ENCODE data around the gene TOP3A. TPM values are rescaled to one million over a fixed set of nuclear protein-coding genes. Genes with fewer than 3 reads are reported as not detected.
A peak's percentile ranks its signal among the peaks of the same experiment; 100 is the strongest.

Gene TOP3A
- total RNA-seq, 2 donors from 2014 or later, result 27.2 to 45.4 TPM

DNA sequence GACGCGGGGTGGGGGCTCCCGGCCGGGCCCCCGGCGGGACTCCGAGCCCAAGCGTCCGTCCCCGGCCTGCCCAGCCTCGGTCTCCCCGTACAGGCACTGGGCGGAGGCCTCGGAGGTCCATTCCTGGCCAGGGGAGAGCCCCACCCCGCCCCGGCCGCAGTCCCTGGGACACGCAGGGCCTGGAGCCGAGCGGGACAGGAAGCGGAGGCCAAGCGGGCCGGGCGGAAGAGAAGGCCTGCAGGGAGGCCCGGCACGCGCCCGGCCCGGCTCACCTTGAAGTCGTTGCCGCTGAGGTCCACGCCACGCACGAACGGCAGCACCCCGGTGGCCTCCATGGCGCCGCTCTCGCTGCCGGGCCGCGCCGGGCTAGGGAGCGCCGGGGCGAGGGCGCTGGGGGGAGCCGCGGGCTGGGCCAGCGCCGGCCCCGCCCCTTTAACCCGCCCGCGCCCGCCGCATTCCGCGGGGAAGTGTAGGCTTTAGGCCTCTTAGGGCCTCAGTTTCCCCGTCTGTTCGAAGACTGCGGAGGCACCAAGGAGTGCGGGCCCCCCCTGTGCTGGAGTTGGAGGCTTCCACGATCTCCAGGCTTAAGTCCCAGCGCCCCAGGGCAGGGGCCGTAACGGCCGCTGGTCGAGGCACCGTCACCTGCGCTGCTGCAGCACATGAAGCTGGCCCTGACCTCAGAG is 56.3 kb downstream of the TOP3A start, which contains the start of gene FLII:
Gene FLII (minus strand): TSS at position 383 of the 683 bp plus-strand sequence. CDS start 48 bp downstream, at position 335.
- Histone ChIP-seq H3K36me3 (peaks cover 17% of the 10 kb centered on the region), H3K4me1 (peaks cover 19% of the 10 kb centered on the region), H3K9me3 (no peaks in the 10 kb centered on the region), H3K27me3 (no peaks in the 10 kb centered on the region), H3K9ac (ENCODE audit: low read depth in 2 of 2, low read length in 2 of 2) (peak within 1 kb of the TSS; percentile 90 to 99), H3K27ac (peak within 1 kb of the TSS; percentile 99), H3K4me3 (peak within 1 kb of the TSS; percentile 100)
- peak; percentile 68 for DNase-seq
- intact Hi-C loops (cut with DNase I), result no loop called here
- TF ChIP-seq, protein P1, sequence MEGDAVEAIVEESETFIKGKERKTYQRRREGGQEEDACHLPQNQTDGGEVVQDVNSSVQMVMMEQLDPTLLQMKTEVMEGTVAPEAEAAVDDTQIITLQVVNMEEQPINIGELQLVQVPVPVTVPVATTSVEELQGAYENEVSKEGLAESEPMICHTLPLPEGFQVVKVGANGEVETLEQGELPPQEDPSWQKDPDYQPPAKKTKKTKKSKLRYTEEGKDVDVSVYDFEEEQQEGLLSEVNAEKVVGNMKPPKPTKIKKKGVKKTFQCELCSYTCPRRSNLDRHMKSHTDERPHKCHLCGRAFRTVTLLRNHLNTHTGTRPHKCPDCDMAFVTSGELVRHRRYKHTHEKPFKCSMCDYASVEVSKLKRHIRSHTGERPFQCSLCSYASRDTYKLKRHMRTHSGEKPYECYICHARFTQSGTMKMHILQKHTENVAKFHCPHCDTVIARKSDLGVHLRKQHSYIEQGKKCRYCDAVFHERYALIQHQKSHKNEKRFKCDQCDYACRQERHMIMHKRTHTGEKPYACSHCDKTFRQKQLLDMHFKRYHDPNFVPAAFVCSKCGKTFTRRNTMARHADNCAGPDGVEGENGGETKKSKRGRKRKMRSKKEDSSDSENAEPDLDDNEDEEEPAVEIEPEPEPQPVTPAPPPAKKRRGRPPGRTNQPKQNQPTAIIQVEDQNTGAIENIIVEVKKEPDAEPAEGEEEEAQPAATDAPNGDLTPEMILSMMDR (IDR thresholded peaks at IDR 0.05), result no peak

DNA sequence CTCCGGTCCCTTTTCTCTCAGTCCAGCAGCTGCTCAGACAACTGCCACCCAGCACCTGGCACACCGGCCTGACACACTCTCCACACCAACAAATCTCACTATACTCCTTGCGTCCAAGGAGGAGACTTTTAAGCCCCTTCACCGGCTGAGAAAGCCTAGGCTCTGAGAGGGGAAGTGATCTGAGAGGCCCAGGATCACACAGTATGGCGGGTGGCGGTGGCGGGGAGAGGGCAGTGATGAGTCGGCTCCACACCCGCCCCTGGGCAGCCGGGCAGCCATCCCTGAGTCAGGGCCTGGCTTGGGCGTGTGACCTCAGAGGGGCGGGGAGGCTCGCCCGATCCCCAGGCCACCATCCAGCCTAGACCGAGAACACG is 56.8 kb downstream of the TOP3A start:
- no peak for DNase-seq
- Histone ChIP-seq H3K4me1 (peaks cover 19% of the 10 kb centered on the region), H3K27ac (peak overlapping the region; percentile 99), H3K4me3 (peak overlapping the region; percentile 100), H3K36me3 (peaks cover 22% of the 10 kb centered on the region), H3K9ac (ENCODE audit: low read depth in 2 of 2, low read length in 2 of 2) (peak overlapping the region; percentile 90 to 99), H3K9me3 (no peaks in the 10 kb centered on the region), H3K27me3 (no peaks in the 10 kb centered on the region)
- intact Hi-C loops (cut with DNase I), result no loop called here
- TF ChIP-seq, protein P1 (IDR thresholded peaks at IDR 0.05), result no peak

DNA sequence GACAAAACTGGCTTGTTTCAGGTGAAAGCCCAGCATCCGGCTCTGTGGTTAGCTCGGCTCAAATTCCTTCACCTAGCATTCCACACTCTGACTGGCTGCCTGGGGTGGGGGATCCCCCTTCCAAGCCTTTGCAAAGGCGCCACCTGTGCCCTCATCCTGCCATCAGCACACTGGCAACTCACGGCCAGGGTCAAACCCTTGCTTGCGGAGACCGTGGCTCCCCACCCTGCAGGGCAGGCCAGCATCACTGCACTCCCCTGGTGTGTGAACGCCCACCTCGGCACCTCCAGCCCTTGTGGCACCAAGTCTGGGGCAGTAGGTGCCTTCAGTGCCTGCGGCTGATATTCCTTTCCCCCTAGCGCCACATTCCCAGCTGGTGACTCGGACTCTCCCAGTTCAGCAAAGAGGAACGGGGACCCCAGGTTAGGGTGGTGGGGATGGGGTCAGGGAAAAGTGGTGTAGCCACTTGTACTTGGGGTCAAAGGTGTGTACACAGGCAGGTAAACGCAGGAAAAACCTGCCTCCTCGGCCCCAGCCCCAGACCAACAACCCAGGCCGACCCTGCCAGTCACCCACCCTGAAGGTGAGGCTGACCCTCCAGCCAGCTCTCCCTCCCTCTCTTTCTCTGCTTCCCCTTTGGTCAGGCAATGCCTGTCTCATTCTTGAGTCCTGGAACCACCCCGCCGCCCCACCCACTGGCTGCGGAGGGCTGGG is 57.4 kb downstream of the TOP3A start:
- Histone ChIP-seq H3K27ac (peak overlapping the region; percentile 99), H3K9me3 (no peaks in the 10 kb centered on the region), H3K4me1 (peaks cover 19% of the 10 kb centered on the region), H3K9ac (ENCODE audit: low read depth in 2 of 2, low read length in 2 of 2) (peak overlapping the region; percentile 90 to 99), H3K4me3 (peak overlapping the region; percentile 100), H3K36me3 (peaks cover 25% of the 10 kb centered on the region), H3K27me3 (no peaks in the 10 kb centered on the region)
- TF ChIP-seq, protein P1 (IDR thresholded peaks at IDR 0.05), result no peak
- DNase-seq, result peak; percentile 87
- intact Hi-C loops (cut with DNase I), result no loop called here

DNA sequence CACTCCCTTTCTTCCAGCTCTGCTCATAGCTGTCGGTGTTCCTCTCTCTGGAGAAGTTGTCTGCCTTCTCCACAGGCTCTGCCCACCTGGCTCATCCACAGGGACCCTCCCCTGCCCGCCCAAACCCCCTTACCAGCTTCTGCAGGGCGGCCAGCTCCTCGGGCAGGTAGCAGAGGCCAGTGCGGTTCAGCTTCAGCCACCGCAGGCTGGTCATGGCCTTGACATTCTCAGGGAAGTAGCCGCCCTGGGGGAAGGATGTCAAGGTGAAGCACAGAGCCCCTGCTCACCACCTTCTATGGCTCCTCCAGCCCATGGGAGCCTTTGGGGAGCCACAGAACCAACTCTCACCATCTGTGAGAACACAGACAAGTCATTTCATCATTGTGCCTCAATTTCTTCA is 58.0 kb downstream of the TOP3A start:
- DNase-seq, result no peak
- intact Hi-C loops (cut with DNase I), result no loop called here
- Histone ChIP-seq H3K4me1 (peaks cover 17% of the 10 kb centered on the region), H3K9ac (ENCODE audit: low read depth in 2 of 2, low read length in 2 of 2) (peak overlapping the region; percentile 2 to 90), H3K9me3 (no peaks in the 10 kb centered on the region), H3K27ac (no peak overlapping the region), H3K36me3 (peaks cover 27% of the 10 kb centered on the region), H3K27me3 (no peaks in the 10 kb centered on the region), H3K4me3 (peak overlapping the region; percentile 100)
- TF ChIP-seq, protein P1 (IDR thresholded peaks at IDR 0.05), result no peak

DNA sequence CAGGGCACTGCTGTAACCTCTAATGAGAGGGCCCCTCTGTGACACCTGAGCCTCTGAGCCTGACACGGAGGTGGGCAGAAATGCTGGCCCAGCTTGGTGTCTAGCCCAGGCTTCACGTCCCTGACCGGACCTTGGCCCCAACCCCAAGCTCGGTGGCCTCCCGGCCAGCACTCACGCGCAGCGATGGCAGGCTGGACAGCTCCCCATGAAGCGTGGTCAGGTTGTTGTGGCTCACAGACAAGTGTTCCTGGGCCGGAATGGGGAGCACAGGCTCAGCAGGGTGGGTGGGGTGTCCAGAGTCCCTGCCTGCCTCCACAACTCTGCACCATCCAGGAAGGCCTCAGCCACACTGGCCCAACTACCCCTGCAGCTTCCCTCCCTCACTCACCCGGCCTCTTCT is 58.4 kb downstream of the TOP3A start:
- DNase-seq, result no peak
- Histone ChIP-seq H3K9ac (ENCODE audit: low read depth in 2 of 2, low read length in 2 of 2) (peak overlapping the region in 1 of 2 donors; percentile 2), H3K36me3 (peaks cover 30% of the 10 kb centered on the region), H3K27me3 (no peaks in the 10 kb centered on the region), H3K4me1 (peaks cover 13% of the 10 kb centered on the region), H3K4me3 (no peak overlapping the region), H3K27ac (no peak overlapping the region), H3K9me3 (no peaks in the 10 kb centered on the region)
- TF ChIP-seq, protein P1 (IDR thresholded peaks at IDR 0.05), result no peak
- intact Hi-C loops (cut with DNase I), result no loop called here
